Limb (tissue), 2 donors: Measurements from ENCODE around the gene PLPPR2.
A peak's percentile ranks its signal among the peaks of the same experiment; 100 is the strongest.
"Not testable (repeated sequence)": the region's sequence is repeated elsewhere in the genome, so short reads cannot be mapped to it uniquely, and the experiment has no call there.

Experiments
- DNase-seq, 2 donors: peaks; one replicate each; pipeline ENCODE4 v3.0.0-alpha.2; 2016; ENCODE audit errors: extremely low spot score in 2 of 2

PLPPR2 gene

DNA sequence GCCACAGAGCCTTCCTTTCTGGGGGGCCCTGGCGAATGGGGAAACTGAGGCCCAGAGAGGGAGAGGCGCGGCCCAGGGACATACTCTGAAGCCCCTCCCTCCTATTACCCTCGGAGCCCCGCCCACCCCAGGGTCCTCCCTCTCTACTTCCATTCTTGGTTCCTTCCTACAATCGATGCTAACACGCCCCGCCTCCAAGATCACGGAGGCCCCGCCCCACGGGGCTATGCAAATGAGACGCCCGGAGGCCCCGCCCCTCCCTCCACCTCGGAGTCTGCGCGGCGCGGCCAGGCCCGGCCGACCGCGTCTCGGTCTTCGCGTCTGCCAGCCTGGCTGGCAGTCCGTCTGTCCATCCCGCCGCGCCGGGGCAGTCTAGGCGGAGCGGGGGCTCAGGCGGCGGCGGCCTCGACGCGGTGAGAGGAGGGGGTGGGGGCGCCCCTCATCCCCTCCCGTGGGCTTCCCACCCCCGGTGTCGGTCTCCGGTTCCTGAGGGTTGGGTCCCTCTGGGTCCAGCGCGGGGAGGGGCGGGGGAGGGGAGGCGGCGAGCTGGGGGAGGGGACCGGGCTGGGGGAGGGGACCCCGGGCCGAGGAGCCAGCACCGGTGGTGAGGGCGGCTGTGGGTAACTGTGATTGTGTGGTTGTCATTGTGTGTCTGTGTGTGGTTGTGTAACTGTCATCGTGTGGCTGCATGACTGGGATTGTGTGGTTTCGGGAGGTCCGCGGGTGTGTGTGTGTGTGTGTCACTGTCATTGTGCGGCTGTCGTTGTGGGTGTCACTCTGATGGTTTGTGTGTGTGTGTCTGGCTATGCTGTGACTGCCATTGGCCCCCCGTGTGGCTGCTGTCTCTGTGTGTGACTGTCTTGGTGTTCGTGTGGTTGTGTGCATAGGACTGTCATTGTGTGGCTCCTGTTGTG, at the start of gene PLPPR2:
PLPPR2 (plus strand) TSS at position 273 of the 914 bp plus-strand sequence. CDS start 2,242 bp downstream, outside the sequence.
- DNase-seq, result peak; percentile 77 to 94

DNA sequence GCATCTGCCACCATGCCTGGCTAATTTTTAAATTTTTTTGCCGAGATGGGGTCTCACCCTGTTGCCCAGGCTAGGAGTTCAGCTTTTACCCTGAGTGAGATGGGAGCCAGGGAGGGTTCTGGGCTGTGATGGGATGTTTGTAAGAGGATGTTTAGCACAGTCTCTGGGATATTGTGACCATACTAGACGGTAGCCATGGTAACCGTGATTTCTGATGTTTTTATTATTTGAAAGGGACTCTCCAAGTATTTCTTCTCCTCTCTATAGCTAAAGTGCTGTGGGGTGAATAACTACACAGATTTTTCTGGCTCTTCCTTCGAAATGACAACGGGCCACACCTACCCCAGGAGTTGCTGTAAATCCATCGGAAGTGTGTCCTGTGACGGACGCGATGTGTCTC, 48.9 kb upstream of the PLPPR2 start:
- no peak for DNase-seq

DNA sequence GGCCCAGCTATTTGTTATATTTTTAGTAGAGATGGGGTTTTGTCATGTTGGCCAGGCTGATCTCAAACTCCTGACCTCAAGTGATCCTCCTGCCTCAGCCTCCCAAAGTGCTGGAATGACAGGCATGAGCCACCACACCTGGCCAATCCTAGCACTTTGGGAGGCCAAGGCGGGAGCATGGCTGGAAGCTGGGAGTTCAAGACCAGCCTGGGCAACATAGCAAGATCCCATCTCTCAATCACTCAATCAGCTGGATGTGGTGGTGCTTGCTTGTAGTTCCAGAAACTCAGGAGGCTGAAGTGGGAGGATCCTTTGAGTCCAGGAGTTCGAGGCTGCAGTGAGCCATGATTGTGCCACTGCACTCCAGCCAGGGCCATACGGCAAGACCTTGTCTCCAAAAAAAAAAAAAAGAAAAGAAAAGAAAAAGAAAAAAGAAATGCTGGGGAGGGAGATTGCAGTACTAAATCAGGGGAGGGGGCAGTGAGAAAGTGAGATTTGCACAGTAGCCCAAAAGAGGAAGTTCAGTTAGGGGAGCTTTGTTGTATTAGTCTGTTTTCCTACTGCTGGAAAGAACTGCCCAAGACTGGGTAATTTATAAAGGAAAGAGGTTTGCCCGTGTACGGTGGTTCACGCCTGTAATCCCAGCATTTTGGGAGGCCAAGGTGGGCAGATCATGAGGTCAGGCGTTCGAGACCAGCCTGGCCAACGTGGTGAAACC, 34.8 kb upstream of the PLPPR2 start:
- not testable (repeated sequence) for DNase-seq

DNA sequence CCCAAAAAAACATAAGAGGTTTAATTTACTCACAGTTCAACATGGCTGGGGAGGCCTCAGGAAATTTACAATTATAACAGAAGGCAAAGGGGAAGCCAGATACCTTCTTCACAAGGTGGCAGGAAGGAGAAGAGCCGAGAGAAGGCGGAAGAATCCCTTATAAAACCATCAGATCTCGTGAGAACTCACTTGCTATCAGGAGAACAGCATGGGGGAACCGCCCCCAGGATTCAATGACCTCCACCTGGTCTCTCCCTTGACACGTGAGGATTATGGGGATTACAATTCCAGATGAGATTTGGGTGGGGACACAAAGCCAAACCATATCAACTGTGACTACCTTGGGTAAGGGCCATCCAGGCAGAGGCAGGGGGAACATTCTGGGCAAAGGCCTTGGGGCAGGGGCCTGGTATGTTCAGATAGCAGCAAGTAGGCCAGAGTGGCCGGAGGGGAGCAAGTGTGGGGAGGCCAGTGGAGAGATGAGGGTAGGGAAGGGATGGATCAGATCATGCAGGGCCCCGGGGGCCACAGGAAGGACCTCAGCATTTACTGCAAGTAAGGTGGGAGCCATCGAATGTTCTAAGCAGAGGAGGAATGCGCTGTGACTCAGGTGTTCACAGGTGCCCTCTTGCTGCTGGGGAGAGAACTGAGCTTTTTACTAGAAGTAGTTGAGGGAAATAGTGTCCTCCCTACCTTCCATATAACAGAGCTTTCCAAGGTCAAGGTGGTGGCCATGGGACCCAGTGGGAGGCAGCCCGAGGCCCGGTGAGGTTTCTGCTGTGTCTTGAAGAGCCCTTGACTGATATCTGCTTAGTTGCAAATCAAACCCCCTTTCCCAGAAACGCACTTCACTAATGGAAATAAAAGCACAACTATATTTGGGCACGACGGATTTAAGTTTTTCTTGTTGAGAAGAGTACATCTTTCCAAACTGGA, 33.8 kb upstream of the PLPPR2 start:
- DNase-seq, result no peak

- DNase-seq, result no peak
Observed at GRCh38 chr19:11322269-11323024, 32.8 kb upstream of the PLPPR2 start.

GRCh38 chr19:11323601-11324078, 31.6 kb upstream of the PLPPR2 start:
- DNase-seq, result no peak

DNA sequence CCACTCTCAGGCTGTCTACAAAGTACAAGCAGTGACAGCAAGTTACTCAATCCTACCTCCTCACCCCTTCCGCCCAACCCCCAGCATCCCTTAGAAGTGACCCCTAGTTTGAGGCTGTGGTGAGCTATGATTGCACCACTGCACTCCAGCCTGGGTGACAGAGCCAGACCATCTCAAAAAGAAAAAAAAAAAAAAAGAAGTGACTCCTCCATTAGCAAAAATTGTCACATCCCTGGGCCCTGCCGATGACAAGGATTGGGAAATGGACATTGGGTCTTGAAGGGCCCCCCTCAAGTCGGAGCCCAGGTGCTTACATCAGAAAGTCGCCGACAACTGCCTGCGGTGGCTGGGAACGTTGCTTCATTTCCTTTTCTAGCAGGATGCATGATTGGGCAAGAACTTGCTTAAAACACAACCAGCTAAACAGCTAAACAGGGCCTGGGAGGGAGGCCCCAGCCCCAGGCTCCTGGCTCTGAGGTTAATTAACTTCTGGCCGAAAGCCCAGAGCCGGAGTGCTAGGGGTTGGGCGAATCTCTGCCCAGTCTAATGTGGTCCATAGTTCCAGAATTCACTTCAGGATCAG, 31.1 kb upstream of the PLPPR2 start:
- DNase-seq, result peak; percentile 38 to 64

DNA sequence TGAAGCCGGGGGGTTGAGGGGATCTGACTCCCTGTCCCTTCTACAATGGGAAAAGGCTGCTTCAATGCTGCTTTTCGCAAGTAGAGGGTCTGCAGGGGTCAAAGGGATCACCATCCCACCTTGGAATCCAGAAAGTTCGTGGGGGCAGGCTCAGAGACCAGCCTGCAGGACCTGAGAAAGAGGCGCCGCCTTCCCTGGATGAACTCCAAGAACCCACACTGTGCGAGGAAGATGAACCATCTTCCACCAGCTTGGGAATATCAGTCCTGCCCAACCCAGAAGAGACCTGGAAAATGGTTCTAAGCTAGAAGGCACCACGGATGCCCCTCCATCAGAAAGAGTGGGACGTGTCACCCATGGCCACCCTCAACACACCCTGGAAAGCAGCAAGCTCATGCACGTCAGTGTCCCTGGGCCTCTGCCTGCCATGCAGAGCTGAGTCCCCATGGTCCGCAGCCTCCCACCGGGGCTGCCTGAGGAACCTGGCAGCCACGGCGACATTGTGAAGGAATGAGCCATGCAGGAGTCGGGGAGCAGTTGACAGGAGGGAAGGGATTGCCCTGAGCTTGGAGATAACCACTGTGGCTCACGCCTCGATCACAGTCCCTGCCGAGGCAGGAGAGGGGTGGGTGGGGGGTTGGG, 30.4 kb upstream of the PLPPR2 start:
- DNase-seq, result no peak

GRCh38 chr19:11325544-11325943, 29.7 kb upstream of the PLPPR2 start:
- no peak for DNase-seq

DNA sequence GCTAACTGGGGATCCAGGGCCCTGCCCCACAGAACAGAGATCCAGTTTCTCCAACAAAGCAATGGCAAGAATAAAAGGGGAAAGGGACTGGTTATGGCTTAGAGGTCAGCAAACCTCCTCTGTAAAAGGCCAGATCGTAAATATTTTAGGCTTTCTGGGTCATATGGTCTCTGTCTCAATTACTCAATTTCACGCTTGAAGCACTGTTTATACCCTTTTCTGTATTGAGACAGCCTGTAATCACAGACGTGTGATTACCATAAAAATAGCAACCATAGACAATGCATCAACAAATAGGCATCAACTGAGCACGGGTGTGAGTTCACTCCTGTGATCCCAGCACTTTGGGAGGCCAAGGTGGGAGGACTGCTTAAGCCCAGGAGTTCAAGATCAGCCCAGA, 25.1 kb upstream of the PLPPR2 start:
- no peak for DNase-seq

DNA sequence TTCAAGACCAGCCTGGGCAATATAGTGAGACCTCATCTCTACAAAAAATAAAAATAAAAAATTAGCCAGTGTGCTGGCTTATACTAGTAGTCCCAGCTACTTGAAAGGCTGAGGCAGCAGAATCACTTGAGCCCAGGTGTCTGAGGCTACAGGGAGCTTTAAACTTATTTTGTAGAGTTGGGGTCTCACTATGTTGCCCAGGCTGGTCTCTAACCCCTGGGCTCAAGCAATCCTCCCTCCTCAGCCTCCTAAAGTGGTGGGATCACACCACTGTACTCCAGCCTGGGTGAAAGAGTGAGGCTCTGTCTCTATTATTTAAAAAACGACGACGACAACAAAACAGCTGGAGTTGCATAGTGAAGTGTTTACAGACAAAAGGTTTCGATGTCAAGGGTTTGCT, 23.7 kb upstream of the PLPPR2 start:
- no peak for DNase-seq

DNA sequence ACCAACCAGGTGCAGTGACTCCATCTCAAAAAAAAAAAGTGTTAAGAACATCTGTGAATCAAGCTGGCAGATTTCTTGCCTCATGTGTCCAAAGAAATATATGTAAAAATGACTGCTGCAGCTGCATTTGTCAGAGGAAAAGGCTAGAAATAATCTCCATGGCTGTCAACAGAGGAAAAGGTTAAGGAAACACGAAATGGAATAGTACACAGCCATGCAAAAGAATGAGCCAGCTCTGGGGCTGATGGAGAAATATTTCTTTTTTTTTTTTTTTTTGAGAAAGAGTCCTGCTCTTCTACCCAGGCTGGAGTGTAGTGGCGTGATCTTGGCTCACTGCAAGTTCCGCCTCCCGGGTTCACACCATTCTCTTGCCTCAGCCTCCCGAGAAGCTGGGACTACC, 22.4 kb upstream of the PLPPR2 start:
- DNase-seq, result no peak

- DNase-seq, result not testable (repeated sequence)
Observed at GRCh38 chr19:11333838-11334237, 21.4 kb upstream of the PLPPR2 start.

GRCh38 chr19:11335449-11336146, 19.6 kb upstream of the PLPPR2 start:
- no peak for DNase-seq

GRCh38 chr19:11337080-11337479, 18.2 kb upstream of the PLPPR2 start:
- DNase-seq, result no peak

- DNase-seq, result peak in 1 of 2 donors; percentile 30
Observed at GRCh38 chr19:11338121-11338520, 17.1 kb upstream of the PLPPR2 start.

DNA sequence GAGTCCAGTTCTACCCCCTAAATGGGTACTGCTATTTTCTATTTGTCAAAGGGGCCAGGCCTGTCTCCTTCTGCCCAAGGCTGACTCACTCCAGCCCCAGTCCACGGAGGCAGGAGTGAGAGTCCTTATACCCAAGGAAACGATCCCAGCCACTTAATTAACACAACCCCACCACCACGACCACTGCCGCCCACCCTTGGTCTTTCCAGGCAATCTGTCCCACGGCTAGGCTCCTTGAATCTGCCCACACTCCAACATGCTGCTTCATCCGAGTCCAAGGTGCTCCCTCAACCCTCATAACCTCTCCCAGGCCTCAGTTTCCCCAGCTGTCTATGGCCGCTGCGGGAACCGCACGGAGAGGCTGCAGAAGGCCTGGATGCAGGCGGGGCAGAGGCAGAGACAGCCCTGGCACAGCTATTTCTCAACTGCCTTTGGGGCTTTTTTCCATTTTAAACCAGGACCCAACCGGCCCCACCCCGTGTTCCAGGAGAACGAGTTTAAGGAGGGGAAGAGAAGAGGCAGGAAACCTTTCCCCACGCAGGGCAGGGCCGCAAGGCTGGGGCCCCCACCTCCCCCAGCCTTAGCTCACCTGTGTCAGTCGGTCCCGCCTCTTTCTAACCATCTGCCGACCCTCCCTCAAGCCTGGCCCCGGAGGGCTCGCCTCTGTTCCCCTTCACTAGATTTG, 16.5 kb upstream of the PLPPR2 start:
- DNase-seq, result peak in 1 of 2 donors; percentile 31
